Measurements from ENCODE around the gene MYBPC2.

Gene MYBPC2

DNA sequence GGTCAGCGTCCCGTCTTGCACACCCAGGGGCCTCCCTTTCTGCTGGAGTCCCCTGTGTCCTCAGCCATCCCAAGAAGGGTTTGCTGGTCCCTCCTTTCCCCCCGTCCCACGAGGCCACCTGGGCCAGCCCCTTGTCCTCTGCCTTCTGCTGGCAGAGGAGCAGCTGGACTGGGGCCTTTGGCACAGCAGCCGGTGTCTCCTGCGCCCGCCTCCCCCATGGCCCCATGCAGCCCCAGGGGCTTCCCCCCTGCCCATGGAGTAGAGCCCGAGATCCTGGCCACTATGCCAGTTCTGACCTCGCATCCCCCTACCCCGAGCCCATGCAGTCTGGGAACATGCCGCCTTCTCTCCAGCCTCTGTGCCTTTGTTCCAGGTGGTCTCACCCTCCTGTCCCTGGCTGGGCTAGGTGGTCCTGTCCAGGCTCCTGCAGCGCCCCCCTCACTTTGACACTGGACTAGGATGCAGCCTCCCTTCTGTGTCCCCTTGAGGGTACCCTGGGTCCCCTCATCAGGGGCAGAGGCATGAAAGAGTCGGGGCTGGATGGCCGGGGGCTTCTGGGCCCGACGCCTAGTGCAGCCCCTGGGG is 49.7 kb downstream of the MYBPC2 start:
- no peak for DNase-seq (ENCODE audit: low read depth)
- TF ChIP-seq, protein P1, sequence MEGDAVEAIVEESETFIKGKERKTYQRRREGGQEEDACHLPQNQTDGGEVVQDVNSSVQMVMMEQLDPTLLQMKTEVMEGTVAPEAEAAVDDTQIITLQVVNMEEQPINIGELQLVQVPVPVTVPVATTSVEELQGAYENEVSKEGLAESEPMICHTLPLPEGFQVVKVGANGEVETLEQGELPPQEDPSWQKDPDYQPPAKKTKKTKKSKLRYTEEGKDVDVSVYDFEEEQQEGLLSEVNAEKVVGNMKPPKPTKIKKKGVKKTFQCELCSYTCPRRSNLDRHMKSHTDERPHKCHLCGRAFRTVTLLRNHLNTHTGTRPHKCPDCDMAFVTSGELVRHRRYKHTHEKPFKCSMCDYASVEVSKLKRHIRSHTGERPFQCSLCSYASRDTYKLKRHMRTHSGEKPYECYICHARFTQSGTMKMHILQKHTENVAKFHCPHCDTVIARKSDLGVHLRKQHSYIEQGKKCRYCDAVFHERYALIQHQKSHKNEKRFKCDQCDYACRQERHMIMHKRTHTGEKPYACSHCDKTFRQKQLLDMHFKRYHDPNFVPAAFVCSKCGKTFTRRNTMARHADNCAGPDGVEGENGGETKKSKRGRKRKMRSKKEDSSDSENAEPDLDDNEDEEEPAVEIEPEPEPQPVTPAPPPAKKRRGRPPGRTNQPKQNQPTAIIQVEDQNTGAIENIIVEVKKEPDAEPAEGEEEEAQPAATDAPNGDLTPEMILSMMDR (conservative IDR thresholded peaks at IDR 0.05; ENCODE audit: low read depth, low read length) = no peak
- no peak overlapping the region for H3K4me3 ChIP-seq (ENCODE audit: low read depth, low read length)

DNA sequence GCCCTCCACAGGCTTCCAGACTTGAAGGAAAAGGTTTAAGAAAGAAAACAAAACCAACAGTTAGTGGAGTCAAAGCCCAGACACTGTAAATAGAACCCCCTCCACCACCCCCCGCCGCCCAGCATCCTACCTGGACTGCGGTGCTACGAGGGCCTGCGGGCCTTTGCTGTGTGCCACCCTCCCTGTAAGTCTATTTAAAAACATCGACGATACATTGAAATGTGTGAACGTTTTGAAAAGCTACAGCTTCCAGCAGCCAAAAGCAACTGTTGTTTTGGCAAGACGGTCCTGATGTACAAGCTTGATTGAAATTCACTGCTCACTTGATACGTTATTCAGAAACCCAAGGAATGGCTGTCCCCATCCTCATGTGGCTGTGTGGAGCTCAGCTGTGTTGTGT is 50.2 kb downstream of the MYBPC2 start:
- TF ChIP-seq, protein P1 (conservative IDR thresholded peaks at IDR 0.05; ENCODE audit: low read depth, low read length) = no peak
- no peak for DNase-seq (ENCODE audit: low read depth)
- no peak overlapping the region for H3K4me3 ChIP-seq (ENCODE audit: low read depth, low read length)

DNA sequence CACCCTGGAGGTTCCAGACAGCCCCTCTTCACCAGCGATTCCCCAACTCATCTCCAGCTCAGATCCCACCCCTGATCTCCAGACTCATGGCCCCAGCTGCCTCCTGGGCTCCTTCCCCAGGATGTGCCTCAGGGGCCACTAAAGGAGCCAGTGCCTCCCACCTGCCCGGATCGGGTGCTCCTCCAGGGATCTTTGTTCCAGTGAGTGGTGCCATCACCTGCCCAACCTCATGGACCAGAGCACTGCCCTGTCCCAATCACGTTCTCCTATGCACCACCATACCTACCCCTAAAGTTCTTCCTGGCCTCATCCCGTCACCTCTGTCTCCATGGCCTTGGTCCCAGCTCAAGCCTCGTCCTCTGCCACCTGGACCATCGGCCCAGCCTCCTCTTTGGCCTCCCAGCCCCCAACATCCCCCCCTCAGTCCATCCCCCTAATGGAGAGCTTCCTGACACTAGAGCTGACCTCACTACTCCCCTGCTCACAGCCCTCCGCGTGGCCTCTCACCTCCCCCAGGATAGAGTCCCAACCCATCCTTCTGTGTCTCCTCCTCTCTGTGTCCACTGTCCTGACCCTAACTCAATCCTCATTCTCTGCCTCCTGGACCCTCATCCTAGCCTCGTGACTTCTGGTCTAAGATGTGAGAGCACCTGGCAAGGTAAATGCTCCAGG is 52.7 kb downstream of the MYBPC2 start:
- no peak overlapping the region for H3K4me3 ChIP-seq (ENCODE audit: low read depth, low read length)
- TF ChIP-seq, protein P1 (conservative IDR thresholded peaks at IDR 0.05; ENCODE audit: low read depth, low read length) = no peak
- DNase-seq (ENCODE audit: low read depth) = no peak

DNA sequence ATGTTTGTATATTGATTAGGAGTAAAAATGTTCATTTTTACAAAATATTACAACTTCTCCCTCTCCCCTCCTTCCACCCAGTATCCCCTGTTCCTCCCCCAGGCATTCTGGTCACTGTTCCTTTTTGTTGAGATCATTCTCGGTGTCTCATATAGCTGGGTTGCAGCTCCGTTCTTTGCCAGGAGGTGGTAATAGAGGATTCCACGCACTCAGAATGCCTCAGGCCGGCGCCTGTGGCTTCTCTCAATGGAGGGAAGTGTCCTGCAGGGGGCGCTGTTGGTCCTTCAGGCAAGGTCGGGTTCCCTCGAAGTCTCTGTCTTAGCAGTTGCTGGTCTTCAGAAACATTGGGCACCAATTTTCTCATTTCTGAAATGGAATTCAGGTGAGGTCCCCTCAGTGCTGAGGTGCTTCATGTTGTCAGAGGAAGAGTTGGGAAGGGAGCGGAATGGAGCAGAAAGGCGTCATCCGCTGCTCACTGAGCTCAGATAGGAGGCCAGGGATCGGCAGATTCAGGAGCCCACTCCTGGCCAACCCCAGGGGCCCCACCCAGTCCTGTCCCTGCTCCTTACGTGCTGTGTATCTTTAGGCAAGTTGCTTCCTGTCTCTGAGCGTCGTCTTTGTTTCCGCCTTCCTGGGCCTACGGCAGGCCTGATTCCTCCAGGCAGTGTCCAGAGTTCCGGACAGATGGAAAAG is 54.3 kb downstream of the MYBPC2 start:
- TF ChIP-seq, protein P1 (conservative IDR thresholded peaks at IDR 0.05; ENCODE audit: low read depth, low read length) = peak; percentile 63
- H3K4me3 ChIP-seq (ENCODE audit: low read depth, low read length) = no peak overlapping the region
- DNase-seq (ENCODE audit: low read depth) = peak; percentile 53

DNA sequence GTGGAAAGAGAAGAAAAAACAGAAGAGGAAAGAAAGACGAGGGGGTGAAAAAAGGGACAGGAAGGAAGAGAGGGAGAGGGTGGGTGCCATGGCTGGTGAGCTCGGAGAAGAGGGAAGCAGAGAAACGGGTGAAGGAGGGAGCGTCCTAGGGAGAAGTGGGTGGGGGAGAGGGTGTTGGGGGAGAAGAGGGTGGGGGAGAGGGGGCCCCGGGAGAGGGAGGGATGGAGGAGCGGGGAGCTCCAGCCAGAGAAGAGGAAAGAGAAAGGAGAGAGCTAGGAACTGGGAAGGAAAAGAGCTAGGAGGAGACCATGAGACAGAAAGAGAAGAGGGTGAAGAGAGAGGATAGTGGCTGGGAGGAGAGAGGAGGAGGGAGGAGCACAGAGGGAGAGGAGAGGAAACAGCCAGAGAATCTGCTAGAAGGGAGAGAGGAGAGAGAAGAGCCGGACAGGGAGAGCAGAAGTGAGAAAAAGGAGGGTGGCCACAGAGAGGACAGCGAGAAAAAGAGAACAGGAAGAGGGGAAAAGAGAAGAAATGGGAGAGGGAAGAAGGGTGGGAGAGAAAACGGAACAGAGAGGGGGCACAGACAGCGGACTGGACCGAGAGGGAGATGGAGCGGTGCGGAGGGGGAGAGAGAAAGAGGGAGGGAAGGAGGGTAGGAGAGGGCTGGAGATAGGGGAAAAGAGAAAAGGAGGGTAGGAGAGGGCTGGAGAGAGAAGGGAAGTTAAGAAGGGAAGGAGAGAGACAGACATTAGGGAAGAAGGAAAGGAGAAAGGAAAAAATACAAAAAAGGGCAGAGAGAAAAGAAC is 55.9 kb downstream of the MYBPC2 start:
- no peak for DNase-seq (ENCODE audit: low read depth)
- TF ChIP-seq, protein P1 (conservative IDR thresholded peaks at IDR 0.05; ENCODE audit: low read depth, low read length) = no peak
- H3K4me3 ChIP-seq (ENCODE audit: low read depth, low read length) = no peak overlapping the region

DNA sequence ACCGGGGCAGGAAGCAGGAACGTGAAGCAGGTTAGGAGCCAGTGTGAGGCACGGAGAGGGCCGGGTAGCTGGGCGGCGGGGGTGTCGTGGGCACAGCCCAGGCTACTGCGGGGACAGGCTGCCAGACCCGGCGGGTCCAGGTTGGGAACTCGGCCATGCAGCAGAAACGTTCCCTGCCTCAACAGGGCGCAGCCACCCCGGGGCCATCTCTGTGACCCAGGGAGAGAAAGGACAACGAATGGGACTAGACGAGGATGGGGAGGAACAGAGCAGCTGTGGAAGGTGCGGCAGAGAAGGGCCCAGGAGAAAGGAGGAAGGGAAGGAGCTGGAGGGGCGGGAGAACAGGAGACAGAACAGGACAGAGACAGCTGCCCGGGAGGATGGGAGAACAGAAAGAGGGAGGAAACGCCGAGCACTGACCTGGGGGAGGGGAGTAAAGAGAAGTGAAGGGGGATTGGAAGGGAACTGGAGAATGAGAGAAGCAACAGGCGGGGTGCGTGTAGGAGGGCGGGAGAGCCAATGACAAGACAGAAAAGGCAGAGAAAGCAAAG is 56.8 kb downstream of the MYBPC2 start:
- DNase-seq (ENCODE audit: low read depth) = no peak
- no peak overlapping the region for H3K4me3 ChIP-seq (ENCODE audit: low read depth, low read length)
- TF ChIP-seq, protein P1 (conservative IDR thresholded peaks at IDR 0.05; ENCODE audit: low read depth, low read length) = no peak
